HG03039 (cell line): ENCODE results near the gene IER2.
"Not testable (repeated sequence)": the region's sequence is repeated elsewhere in the genome, so short reads cannot be mapped to it uniquely, and the experiment has no call there.

Experiments used
- ATAC-seq: cut with Tn5 transposase; IDR thresholded peaks from one replicate; pipeline ENCODE4 v1.9.1; 2021; ENCODE audit warnings: mild to moderate bottlenecking, moderate library complexity; ENCODE audit not compliant: unreplicated experiment

Gene IER2

DNA sequence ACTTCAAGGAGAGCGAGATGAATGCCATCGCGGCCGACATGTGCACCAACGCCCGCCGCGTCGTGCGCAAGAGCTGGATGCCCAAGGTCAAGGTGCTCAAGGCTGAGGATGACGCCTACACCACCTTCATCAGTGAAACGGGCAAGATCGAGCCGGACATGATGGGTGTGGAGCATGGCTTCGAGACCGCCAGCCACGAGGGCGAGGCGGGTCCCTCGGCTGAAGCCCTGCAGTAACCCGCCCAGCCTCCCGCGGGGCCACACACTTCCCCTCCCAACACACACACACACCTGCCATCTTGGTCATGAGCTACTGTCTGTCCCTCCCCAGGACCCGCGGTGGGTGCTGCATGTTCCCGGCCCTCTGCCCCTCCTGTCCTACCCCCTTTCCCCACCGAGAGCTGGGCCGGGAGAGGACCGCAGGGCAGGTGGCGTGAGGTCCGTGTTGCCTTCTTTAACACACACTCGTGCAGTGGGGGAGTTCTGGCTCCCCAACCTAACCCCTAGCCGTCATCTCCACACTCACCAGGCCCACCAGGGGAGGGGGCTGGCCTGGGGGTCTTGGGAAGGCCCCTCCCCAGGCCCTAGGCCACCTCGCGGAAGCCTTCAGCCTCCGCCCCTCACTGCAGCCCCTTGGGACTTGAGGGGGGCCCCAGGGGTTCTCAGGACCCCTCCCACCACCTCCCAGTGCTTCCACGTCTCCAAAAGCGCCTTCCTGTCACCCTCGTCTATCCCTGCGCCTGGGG lies 11.9 kb upstream of the IER2 start:
- ATAC-seq, result no peak

GRCh38 chr19:13138916-13139198 lies 11.4 kb upstream of the IER2 start:
- ATAC-seq, result no peak

DNA sequence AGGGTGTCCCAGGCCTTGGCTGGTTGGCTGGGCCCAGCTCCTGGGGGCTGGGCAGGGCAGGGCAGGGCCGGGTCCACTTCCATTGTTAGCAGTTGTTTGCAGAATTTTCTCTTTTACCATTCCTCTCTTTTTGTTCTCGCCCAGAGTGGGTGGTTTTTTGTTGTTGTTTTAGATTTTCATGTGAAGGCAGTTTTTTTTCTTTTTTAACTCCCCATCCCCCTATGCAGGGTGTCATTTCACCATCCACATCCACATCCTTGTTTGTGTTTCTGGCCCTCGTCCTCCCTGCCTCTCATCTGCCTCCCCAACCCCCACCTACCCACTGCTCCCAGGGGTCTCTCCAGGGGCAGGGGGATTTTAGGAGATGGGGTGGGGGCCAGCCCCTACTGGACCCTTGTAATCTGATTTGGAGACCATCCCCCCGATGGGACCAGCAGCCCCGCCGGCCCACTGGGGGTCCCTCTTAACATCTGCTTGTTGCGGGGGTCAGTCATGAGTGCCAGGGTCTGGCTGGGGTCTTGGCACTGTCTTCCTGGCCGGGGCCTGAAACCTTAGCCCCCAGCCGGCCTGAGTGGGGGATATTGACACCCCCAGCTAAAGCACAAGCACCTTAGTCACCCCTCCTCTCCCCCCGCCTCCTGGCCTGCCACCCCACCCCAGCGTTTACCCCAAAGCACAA lies 10.4 kb upstream of the IER2 start:
- no peak for ATAC-seq

GRCh38 chr19:13146763-13147563 lies 3.2 kb upstream of the IER2 start:
- ATAC-seq, result no peak

GRCh38 chr19:13149173-13149627 lies 1.0 kb upstream of the IER2 start:
- not testable (repeated sequence) for ATAC-seq

GRCh38 chr19:13149628-13150186 lies 504 bp upstream of the IER2 start:
- ATAC-seq, result no peak

GRCh38 chr19:13150931-13151604 lies 857 bp downstream of the IER2 start:
- no peak for ATAC-seq

DNA sequence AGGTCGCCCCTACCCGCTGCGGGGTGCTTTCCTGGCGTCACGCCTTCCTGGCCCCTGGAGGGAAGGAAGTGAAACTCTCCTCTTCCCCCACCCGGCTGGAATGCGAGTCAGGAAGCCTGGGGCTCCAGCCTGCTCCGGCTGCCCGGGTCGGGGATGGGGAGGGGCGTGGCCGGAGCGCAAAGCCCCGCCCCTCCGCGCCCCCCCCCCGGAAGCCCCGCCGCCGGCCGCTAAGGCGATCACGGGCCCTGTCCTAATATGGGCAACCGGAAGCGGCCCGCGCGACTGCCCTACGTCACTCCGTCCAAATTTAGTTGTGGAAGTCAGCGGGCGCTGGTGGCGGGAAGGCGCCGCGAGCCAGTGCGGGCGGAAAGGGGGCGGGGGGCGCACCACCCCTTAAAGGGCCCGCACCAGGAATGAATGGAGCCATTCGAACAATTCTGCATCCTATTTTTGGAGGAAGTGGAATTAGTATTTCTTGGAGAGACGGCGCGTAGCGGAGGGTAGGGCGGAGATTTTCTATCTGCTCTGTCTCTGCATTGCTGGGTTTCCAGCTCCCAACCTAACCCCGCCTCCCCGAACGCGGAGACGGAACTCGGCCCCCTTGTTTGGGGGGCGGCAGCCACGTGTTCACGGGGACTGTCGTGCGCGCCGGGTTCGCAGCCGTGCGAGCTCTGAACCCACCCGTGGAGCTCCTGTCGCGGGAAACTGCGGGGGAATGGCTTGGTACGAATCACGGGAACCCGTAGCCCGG lies 1.6 kb downstream of the IER2 start:
- ATAC-seq, result peak; percentile 34

DNA sequence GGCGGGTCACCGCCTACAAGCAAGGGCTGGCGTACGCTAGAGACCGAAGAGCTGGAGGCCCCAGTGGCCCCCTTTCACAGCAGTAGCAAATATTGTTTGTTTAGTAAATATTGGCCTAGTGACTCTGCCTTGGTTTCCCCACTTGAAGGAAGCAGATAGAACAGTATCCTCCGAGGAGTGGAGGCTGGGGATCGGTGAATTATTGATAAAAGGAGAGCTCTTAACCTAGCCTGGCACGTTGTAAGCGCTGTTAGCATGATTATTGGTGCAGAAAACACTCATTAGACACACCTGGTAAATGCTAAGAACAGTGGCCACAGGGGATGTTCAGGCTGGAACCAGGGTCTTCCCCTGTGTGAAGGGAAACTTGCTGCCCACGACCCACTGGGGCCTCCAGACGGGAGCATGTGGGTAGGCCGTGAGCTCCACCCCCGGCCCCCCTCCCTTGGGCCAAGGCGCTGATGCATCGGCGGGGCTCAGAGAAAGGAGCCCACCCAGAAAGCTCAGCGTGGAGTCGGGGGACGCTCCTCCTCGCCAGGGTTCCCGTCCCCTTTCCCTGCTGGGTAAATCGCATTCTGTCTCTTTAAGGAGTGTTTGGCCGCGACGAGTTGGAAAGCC lies 2.3 kb downstream of the IER2 start:
- peak; percentile 10 for ATAC-seq

GRCh38 chr19:13152974-13153568 lies 2.9 kb downstream of the IER2 start:
- peak; percentile 27 for ATAC-seq

DNA sequence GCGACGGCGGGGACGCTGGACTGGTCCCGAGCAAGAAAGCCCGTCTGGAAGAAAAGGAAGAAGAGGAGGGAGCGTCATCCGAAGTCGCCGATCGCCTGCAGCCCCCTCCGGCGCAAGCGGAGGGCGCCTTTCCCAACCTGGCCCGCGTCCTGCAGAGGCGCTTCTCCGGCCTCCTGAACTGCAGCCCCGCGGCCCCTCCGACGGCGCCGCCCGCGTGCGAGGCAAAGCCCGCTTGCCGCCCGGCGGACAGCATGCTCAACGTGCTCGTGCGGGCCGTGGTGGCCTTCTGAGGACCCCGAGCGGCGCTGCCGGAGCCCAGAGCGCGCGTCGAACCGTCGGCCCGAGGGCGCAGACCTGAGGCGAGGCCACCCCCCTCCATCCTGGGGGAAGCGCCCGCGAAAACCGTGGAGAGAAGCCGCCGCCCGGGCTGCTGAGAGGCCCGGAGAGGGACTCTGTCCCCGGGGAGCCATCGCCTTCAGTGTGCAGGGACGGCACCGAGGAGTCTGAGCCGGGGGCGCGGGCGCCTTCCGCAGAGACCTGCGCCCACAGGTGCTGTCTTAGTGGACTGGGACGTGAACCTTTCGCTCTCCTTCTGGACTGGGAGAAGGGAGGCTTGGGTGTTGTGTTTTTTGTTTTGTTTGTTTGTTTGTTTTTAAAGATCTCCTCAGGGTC lies 3.5 kb downstream of the IER2 start:
- ATAC-seq, result no peak

DNA sequence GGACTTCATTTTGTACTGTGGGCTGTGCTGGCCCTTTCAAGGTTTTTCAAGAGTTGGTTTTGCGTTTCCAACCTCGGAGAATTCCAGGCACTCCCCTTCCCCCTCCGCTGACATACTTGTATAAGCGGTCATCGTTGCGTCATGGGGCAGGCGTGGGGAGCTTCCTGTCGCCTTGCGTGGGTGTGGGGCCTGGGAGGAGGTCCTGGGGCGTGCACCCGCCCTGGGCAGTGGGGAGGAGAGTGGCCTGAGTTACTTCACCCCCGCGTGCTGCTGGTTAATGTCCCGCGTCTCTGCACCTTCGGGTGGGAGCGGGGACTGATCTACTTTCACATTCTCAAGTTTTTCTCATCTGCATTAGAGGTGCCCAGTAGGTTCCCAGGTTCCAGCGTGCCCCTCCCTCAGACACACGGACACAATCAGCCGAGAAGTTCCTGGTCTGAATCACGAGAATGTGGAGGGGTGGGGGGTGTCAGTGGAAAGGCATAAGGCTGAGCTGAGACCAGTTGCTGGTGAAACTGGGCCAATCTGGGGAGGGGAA lies 4.1 kb downstream of the IER2 start:
- no peak for ATAC-seq

- ATAC-seq, result no peak
Measured at GRCh38 chr19:13154911-13155471, 4.8 kb downstream of the IER2 start.

DNA sequence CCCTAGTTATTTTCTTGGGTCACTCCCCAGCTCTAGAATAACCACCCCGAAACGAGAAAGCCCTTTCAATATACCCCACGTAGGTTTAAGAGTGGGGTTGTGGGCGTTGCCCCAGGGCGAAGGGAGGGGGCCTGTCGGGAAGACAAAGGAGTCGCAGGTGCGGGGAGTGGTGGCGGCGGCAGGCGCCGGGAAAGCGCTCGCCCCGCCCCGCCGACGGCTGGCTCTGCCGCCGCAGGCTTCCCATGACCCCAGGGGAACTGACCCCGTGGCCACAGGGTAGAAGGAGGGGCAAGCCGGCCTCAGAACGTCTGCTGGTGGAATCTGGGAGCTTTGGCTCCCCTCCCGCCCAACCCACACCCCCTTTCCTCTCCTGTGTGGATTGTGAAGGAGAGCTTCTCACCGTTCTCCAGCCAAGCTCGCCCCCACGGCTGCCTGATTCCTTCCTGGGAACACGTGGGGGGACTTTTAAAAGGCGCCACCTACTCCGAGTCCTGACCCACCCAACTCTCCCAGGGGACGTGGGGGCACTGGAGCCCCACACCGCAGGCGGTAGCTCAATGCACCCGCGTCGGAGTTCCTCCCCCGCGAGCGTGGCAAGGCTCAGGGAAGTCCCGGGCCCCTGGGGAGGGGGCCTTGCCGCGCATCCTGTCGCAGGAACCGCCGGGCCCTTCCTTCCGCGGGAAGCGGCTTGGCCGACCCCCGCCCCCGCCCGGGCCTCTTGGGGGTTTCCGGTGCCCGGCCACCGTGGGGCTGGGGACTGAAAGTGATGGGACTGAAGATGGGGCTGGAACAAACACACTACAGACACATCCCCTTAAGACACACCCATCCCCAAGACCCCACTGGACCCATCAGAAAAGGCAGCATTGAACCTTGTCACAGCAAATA lies 5.5 kb downstream of the IER2 start:
- no peak for ATAC-seq

GRCh38 chr19:13159713-13160112 lies 9.5 kb downstream of the IER2 start:
- no peak for ATAC-seq

DNA sequence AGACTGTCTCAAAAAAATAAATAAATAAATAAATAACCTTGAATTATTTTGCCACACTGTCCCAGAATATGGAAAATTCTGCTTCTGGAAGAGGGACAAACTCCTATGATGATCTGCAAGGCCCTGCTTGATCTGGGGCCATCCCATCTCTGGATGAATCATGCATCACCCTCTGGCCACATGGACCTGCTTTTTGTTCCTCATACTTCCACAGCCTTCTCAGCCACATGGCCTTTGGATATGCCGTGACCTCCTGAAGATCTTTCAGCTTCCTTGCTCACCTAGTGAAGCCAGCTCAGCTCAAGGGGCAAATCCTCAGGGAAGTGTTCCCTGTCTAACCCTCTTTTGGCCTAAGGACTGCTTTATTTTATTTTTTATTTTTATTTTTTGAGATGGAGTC lies 10.3 kb downstream of the IER2 start:
- ATAC-seq, result no peak
